Measurements from ENCODE around the gene ADGRD1.

ADGRD1 gene

GRCh38 chr12:131072451-131073230 lies 118.9 kb downstream of the ADGRD1 start:
- no peak for DNase-seq (ENCODE audit: low read depth)
- TF ChIP-seq, protein P1, sequence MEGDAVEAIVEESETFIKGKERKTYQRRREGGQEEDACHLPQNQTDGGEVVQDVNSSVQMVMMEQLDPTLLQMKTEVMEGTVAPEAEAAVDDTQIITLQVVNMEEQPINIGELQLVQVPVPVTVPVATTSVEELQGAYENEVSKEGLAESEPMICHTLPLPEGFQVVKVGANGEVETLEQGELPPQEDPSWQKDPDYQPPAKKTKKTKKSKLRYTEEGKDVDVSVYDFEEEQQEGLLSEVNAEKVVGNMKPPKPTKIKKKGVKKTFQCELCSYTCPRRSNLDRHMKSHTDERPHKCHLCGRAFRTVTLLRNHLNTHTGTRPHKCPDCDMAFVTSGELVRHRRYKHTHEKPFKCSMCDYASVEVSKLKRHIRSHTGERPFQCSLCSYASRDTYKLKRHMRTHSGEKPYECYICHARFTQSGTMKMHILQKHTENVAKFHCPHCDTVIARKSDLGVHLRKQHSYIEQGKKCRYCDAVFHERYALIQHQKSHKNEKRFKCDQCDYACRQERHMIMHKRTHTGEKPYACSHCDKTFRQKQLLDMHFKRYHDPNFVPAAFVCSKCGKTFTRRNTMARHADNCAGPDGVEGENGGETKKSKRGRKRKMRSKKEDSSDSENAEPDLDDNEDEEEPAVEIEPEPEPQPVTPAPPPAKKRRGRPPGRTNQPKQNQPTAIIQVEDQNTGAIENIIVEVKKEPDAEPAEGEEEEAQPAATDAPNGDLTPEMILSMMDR (IDR thresholded peaks at IDR 0.05; ENCODE audit: low read depth, low read length): no peak
- TF ChIP-seq POLR2A (IDR thresholded peaks at IDR 0.05; ENCODE audit: extremely low read depth, insufficient read length) (no peak), MYC (IDR thresholded peaks at IDR 0.05; ENCODE audit: low read depth, low read length) (no peak)
- TF ChIP-seq, protein P2, sequence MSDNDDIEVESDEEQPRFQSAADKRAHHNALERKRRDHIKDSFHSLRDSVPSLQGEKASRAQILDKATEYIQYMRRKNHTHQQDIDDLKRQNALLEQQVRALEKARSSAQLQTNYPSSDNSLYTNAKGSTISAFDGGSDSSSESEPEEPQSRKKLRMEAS (IDR thresholded peaks at IDR 0.05; ENCODE audit: low read depth, low read length): no peak
- H3K4me3 ChIP-seq (ENCODE audit: low read depth, low read length): no peak overlapping the region

GRCh38 chr12:131074221-131075083 lies 120.7 kb downstream of the ADGRD1 start:
- DNase-seq (ENCODE audit: low read depth): no peak
- TF ChIP-seq POLR2A (IDR thresholded peaks at IDR 0.05; ENCODE audit: extremely low read depth, insufficient read length) (no peak), MYC (IDR thresholded peaks at IDR 0.05; ENCODE audit: low read depth, low read length) (no peak)
- TF ChIP-seq, protein P2 (IDR thresholded peaks at IDR 0.05; ENCODE audit: low read depth, low read length): no peak
- TF ChIP-seq, protein P1 (IDR thresholded peaks at IDR 0.05; ENCODE audit: low read depth, low read length): no peak
- H3K4me3 ChIP-seq (ENCODE audit: low read depth, low read length): no peak overlapping the region

- H3K4me3 ChIP-seq (ENCODE audit: low read depth, low read length): no peak overlapping the region
- no peak for DNase-seq (ENCODE audit: low read depth)
- TF ChIP-seq MYC (IDR thresholded peaks at IDR 0.05; ENCODE audit: low read depth, low read length) (no peak), POLR2A (IDR thresholded peaks at IDR 0.05; ENCODE audit: extremely low read depth, insufficient read length) (no peak)
- TF ChIP-seq, protein P2 (IDR thresholded peaks at IDR 0.05; ENCODE audit: low read depth, low read length): no peak
- TF ChIP-seq, protein P1 (IDR thresholded peaks at IDR 0.05; ENCODE audit: low read depth, low read length): no peak
Measured at GRCh38 chr12:131075194-131075593, 121.5 kb downstream of the ADGRD1 start.

- H3K4me3 ChIP-seq (ENCODE audit: low read depth, low read length): no peak overlapping the region
- no peak for TF ChIP-seq MYC (IDR thresholded peaks at IDR 0.05; ENCODE audit: low read depth, low read length)
- TF ChIP-seq, protein P1 (IDR thresholded peaks at IDR 0.05; ENCODE audit: low read depth, low read length): no peak
- TF ChIP-seq, protein P2 (IDR thresholded peaks at IDR 0.05; ENCODE audit: low read depth, low read length): no peak
- no peak for DNase-seq (ENCODE audit: low read depth)
Measured at GRCh38 chr12:131075611-131076010, 121.9 kb downstream of the ADGRD1 start.

GRCh38 chr12:131076296-131076695 lies 122.6 kb downstream of the ADGRD1 start:
- no peak for DNase-seq (ENCODE audit: low read depth)
- no peak overlapping the region for H3K4me3 ChIP-seq (ENCODE audit: low read depth, low read length)
- no peak for TF ChIP-seq MYC (IDR thresholded peaks at IDR 0.05; ENCODE audit: low read depth, low read length)
- TF ChIP-seq, protein P2 (IDR thresholded peaks at IDR 0.05; ENCODE audit: low read depth, low read length): no peak
- no peak for TF ChIP-seq POLR2A (IDR thresholded peaks at IDR 0.05; ENCODE audit: extremely low read depth, insufficient read length)
- TF ChIP-seq, protein P1 (IDR thresholded peaks at IDR 0.05; ENCODE audit: low read depth, low read length): no peak

Data from NB4 (cell line).